Mesendoderm (in vitro differentiated cells): ENCODE results near the gene SPATS2.

ENCODE experiments used
- DNase-seq: peaks from one replicate; pipeline ENCODE4 v3.0.0; 2013
- H2AK5ac ChIP-seq: 2 replicates; pipeline ENCODE4 v1.6.1; 2013; ENCODE audit warnings: low read length, inconsistent platforms
- H2BK120ac ChIP-seq: 2 replicates; pipeline ENCODE4 v1.6.1; 2013; ENCODE audit warnings: low read depth, mild to moderate bottlenecking, low read length, moderate library complexity, mixed read lengths
- H2BK15ac ChIP-seq: replicated peaks from 2 replicates; pipeline ENCODE4 v1.6.1; 2013; ENCODE audit warnings: low read depth, mild to moderate bottlenecking, moderate library complexity
- H2BK5ac ChIP-seq: 2 replicates; pipeline ENCODE4 v1.6.1; 2013; ENCODE audit warnings: low read length, inconsistent platforms
- H3K18ac ChIP-seq: 2 replicates; pipeline ENCODE4 v1.6.1; 2013; ENCODE audit warnings: mild to moderate bottlenecking, low read length, mixed read lengths
- H3K23ac ChIP-seq: one replicate; pipeline ENCODE4 v1.6.1; 2013; ENCODE audit warnings: low read length
- H3K27ac ChIP-seq: 2 replicates; pipeline ENCODE4 v1.5.1; 2013; ENCODE audit warnings: low read depth, mild to moderate bottlenecking, inconsistent platforms, low read length, moderate library complexity
- H3K27me3 ChIP-seq: 2 replicates; pipeline ENCODE4 v1.6.1; 2013; ENCODE audit warnings: low read length, control low read depth, mild to moderate bottlenecking, inconsistent platforms; ENCODE audit not compliant: insufficient read depth, poor library complexity
- H3K36me3 ChIP-seq: 2 replicates; pipeline ENCODE4 v1.6.1; 2013; ENCODE audit warnings: low read length, inconsistent platforms; ENCODE audit not compliant: control insufficient read depth, insufficient read depth
- H3K4ac ChIP-seq: one replicate; pipeline ENCODE4 v1.6.1; 2013; ENCODE audit warnings: low read depth, mild to moderate bottlenecking, low read length, moderate library complexity
- H3K4me1 ChIP-seq: 2 replicates; pipeline ENCODE4 v1.6.1; 2013; ENCODE audit warnings: low read depth, low read length, inconsistent platforms; ENCODE audit not compliant: control insufficient read depth
- H3K4me2 ChIP-seq: 2 replicates; pipeline ENCODE4 v1.6.1; 2013; ENCODE audit warnings: low read length
- H3K4me3 ChIP-seq: 2 replicates; pipeline ENCODE4 v1.5.1; 2013; ENCODE audit warnings: mild to moderate bottlenecking, low read length
- H3K56ac ChIP-seq: one replicate; pipeline ENCODE4 v1.6.1; 2013; ENCODE audit warnings: low read length
- H3K79me1 ChIP-seq: 2 replicates; pipeline ENCODE4 v1.6.1; 2013; ENCODE audit warnings: low read length, inconsistent platforms
- H3K79me2 ChIP-seq: 2 replicates; pipeline ENCODE4 v1.6.1; 2013; ENCODE audit warnings: mild to moderate bottlenecking, low read length; ENCODE audit not compliant: control insufficient read depth, insufficient read depth
- H3K9ac ChIP-seq: 2 replicates; pipeline ENCODE4 v1.6.1; 2013; ENCODE audit warnings: low read length, inconsistent platforms
- H4K5ac ChIP-seq: one replicate; pipeline ENCODE4 v1.6.1; 2013; ENCODE audit warnings: low read length
- H4K8ac ChIP-seq: one replicate; pipeline ENCODE4 v1.6.1; 2013; ENCODE audit warnings: low read depth, mild to moderate bottlenecking, control low read depth, low read length, moderate library complexity
- WGBS: extraction: QIAGEN DNeasy Blood & Tissue Kit; methylation state at CpG from one replicate; pipeline ENCODE4 v1.1.7; 2013; ENCODE audit warnings: low lambda C conversion rate, missing lambda C conversion rate; ENCODE audit not compliant: insufficient coverage; ENCODE audit errors: extremely low coverage; 5-methylcytosine and 5-hydroxymethylcytosine counted together

The SPATS2 gene

DNA sequence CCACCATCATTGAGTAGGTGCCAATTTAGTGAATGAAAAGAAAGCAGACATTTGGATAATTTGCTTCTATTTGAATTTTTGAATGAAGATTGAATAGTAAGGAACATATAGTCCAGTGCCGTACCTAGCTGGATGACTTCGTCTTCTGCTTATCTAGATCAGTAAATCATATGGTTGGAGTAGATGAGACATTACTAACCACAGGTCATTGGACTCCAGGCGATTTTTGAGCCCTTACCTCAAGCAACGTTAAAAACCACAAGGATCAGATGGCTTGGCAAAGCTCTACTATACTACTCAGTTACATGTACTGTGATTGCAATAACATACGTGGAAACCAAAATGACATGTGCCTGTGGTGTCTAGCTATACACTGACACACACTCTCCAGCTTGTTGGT, 1.7 kb upstream of the SPATS2 start:
- Histone ChIP-seq H3K23ac (no peak overlapping the region), H2BK5ac (no peak overlapping the region), H2BK120ac (no peak overlapping the region), H3K4ac (no peak overlapping the region), H3K56ac (no peak overlapping the region), H3K79me1 (no peaks in the 10 kb centered on the region), H3K27ac (no peak overlapping the region), H2AK5ac (no peak overlapping the region), H3K79me2 (peaks cover 21% of the 10 kb centered on the region), H3K36me3 (no peaks in the 10 kb centered on the region), H4K8ac (no peak overlapping the region), H3K18ac (no peak overlapping the region), H2BK15ac (no peak overlapping the region), H3K4me2 (no peak overlapping the region), H3K4me3 (no peak overlapping the region), H3K9ac (no peak overlapping the region), H3K27me3 (no peaks in the 10 kb centered on the region), H4K5ac (no peak overlapping the region), H3K4me1 (no peaks in the 10 kb centered on the region)
- DNase-seq: no peak
- WGBS: no CpG with 5 or more reads among the region's 5 CpGs

- Histone ChIP-seq H4K5ac (no peak overlapping the region), H3K9ac (peak overlapping the region; percentile 96), H3K4me3 (peak overlapping the region; percentile 77), H3K23ac (no peak overlapping the region), H3K4ac (no peak overlapping the region), H3K36me3 (no peaks in the 10 kb centered on the region), H4K8ac (peak overlapping the region; percentile 28), H3K79me1 (no peaks in the 10 kb centered on the region), H2BK120ac (no peak overlapping the region), H3K79me2 (peaks cover 27% of the 10 kb centered on the region), H2BK5ac (no peak overlapping the region), H3K27ac (peak overlapping the region; percentile 99), H3K27me3 (no peaks in the 10 kb centered on the region), H2AK5ac (no peak overlapping the region), H3K56ac (peak overlapping the region; percentile 99), H3K4me1 (no peaks in the 10 kb centered on the region), H3K18ac (peak overlapping the region; percentile 91), H2BK15ac (no peak overlapping the region), H3K4me2 (peak overlapping the region; percentile 6)
- no peak for DNase-seq
- no CpG with 5 or more reads among the region's 38 CpGs for WGBS
Observed at GRCh38 chr12:49366096-49366651, 1.1 kb upstream of the SPATS2 start.

- Histone ChIP-seq H3K4me2 (peak overlapping the region; percentile 61), H3K4ac (peak overlapping the region; percentile 56), H3K27me3 (no peaks in the 10 kb centered on the region), H3K4me3 (peak overlapping the region; percentile 77), H3K23ac (no peak overlapping the region), H3K79me1 (peaks cover 2% of the 10 kb centered on the region), H3K36me3 (no peaks in the 10 kb centered on the region), H2AK5ac (no peak overlapping the region), H4K5ac (no peak overlapping the region), H3K9ac (peak overlapping the region; percentile 96), H2BK15ac (no peak overlapping the region), H3K4me1 (no peaks in the 10 kb centered on the region), H3K18ac (peak overlapping the region; percentile 91), H3K79me2 (peaks cover 32% of the 10 kb centered on the region), H2BK5ac (peak overlapping the region; percentile 47), H3K56ac (peak overlapping the region; percentile 99), H3K27ac (peak overlapping the region; percentile 99), H4K8ac (peak overlapping the region; percentile 28), H2BK120ac (peak overlapping the region; percentile 70)
- no CpG with 5 or more reads among the region's 97 CpGs for WGBS
- DNase-seq: peak; percentile 93
Observed at GRCh38 chr12:49366652-49367380, 446 bp upstream of the SPATS2 start.

- Histone ChIP-seq H3K23ac (no peak overlapping the region), H3K56ac (peak overlapping the region; percentile 88), H4K8ac (no peak overlapping the region), H3K27ac (no peak overlapping the region), H2AK5ac (no peak overlapping the region), H3K4ac (no peak overlapping the region), H3K27me3 (no peaks in the 10 kb centered on the region), H4K5ac (no peak overlapping the region), H3K4me2 (peak overlapping the region; percentile 23), H3K4me3 (no peak overlapping the region), H2BK15ac (no peak overlapping the region), H3K18ac (no peak overlapping the region), H2BK5ac (no peak overlapping the region), H3K9ac (peak overlapping the region; percentile 84), H3K79me1 (peaks cover 2% of the 10 kb centered on the region), H3K79me2 (peaks cover 40% of the 10 kb centered on the region), H3K4me1 (no peaks in the 10 kb centered on the region), H3K36me3 (no peaks in the 10 kb centered on the region), H2BK120ac (no peak overlapping the region)
- no CpG with 5 or more reads among the region's 3 CpGs for WGBS
- no peak for DNase-seq
Observed at GRCh38 chr12:49368240-49368600, 958 bp downstream of the SPATS2 start.

- peak overlapping the region; percentile 18 for H3K56ac ChIP-seq
- H3K4ac ChIP-seq: no peak overlapping the region
- no peak overlapping the region for H2AK5ac ChIP-seq
- no peak overlapping the region for H4K8ac ChIP-seq
- H3K18ac ChIP-seq: no peak overlapping the region
- peak; percentile 61 for DNase-seq
- no peak overlapping the region for H3K4me3 ChIP-seq
- H3K23ac ChIP-seq: no peak overlapping the region
- H3K27ac ChIP-seq: no peak overlapping the region
- H3K79me1 ChIP-seq: peaks cover 4% of the 10 kb centered on the region
- no peak overlapping the region for H2BK120ac ChIP-seq
- no peaks in the 10 kb centered on the region for H3K4me1 ChIP-seq
- H2BK15ac ChIP-seq: no peak overlapping the region
- H3K36me3 ChIP-seq: no peaks in the 10 kb centered on the region
- H2BK5ac ChIP-seq: no peak overlapping the region
- WGBS: no CpG with 5 or more reads among the region's 6 CpGs
- no peak overlapping the region for H3K9ac ChIP-seq
- no peaks in the 10 kb centered on the region for H3K27me3 ChIP-seq
- peaks cover 48% of the 10 kb centered on the region for H3K79me2 ChIP-seq
- no peak overlapping the region for H4K5ac ChIP-seq
- H3K4me2 ChIP-seq: no peak overlapping the region
Observed at GRCh38 chr12:49369411-49370145, 2.3 kb downstream of the SPATS2 start.
